GM03348 (cell line): ENCODE data around the gene ACAP2.

Source experiments
- DNase-seq: peaks from one replicate; pipeline ENCODE4 v3.0.0; 2012; ENCODE audit warnings: low spot score

ACAP2 gene

GRCh38 chr3:195286115-195286872, 156.5 kb downstream of the ACAP2 start:
- DNase-seq, result no peak

- no peak for DNase-seq
Measured at GRCh38 chr3:195285372-195285771, 157.4 kb downstream of the ACAP2 start.

- no peak for DNase-seq
Measured at GRCh38 chr3:195284842-195285241, 158.0 kb downstream of the ACAP2 start.

GRCh38 chr3:195282961-195283360, 159.9 kb downstream of the ACAP2 start:
- no peak for DNase-seq

GRCh38 chr3:195274259-195274966, 168.4 kb downstream of the ACAP2 start:
- DNase-seq, result no peak

- DNase-seq, result peak; percentile 96
Measured at GRCh38 chr3:195271410-195272243, 171.2 kb downstream of the ACAP2 start.

- DNase-seq, result peak; percentile 97
Measured at GRCh38 chr3:195270817-195271409, 171.9 kb downstream of the ACAP2 start, which contains the start of gene XXYLT1. Gene XXYLT1 (minus strand): TSS chr3:195271159. CDS start chr3:195271058, 101 bp downstream.

- peak; percentile 57 for DNase-seq
Measured at GRCh38 chr3:195270079-195270816, 172.6 kb downstream of the ACAP2 start.

- DNase-seq, result no peak
Measured at GRCh38 chr3:195269375-195270078, 173.3 kb downstream of the ACAP2 start.

- DNase-seq, result no peak
Measured at GRCh38 chr3:195268576-195269309, 174.1 kb downstream of the ACAP2 start.

- DNase-seq, result no peak
Measured at GRCh38 chr3:195267096-195267495, 175.7 kb downstream of the ACAP2 start.

- DNase-seq, result no peak
Measured at GRCh38 chr3:195266428-195266827, 176.4 kb downstream of the ACAP2 start.

GRCh38 chr3:195265363-195265976, 177.3 kb downstream of the ACAP2 start:
- DNase-seq, result no peak

- no peak for DNase-seq
Measured at GRCh38 chr3:195263925-195264600, 178.8 kb downstream of the ACAP2 start.

- DNase-seq, result peak; percentile 29
Measured at GRCh38 chr3:195263193-195263924, 179.5 kb downstream of the ACAP2 start.

GRCh38 chr3:195261925-195262324, 180.9 kb downstream of the ACAP2 start:
- no peak for DNase-seq

- DNase-seq, result no peak
Measured at GRCh38 chr3:195260280-195260905, 182.4 kb downstream of the ACAP2 start.
